Measurements from ENCODE around the gene ARHGEF10L. TPM values are rescaled to one million over a fixed set of nuclear protein-coding genes. Genes with fewer than 3 reads are reported as not detected.

Gene ARHGEF10L
- polyA plus RNA-seq, 1 donor = 23.2 TPM

DNA sequence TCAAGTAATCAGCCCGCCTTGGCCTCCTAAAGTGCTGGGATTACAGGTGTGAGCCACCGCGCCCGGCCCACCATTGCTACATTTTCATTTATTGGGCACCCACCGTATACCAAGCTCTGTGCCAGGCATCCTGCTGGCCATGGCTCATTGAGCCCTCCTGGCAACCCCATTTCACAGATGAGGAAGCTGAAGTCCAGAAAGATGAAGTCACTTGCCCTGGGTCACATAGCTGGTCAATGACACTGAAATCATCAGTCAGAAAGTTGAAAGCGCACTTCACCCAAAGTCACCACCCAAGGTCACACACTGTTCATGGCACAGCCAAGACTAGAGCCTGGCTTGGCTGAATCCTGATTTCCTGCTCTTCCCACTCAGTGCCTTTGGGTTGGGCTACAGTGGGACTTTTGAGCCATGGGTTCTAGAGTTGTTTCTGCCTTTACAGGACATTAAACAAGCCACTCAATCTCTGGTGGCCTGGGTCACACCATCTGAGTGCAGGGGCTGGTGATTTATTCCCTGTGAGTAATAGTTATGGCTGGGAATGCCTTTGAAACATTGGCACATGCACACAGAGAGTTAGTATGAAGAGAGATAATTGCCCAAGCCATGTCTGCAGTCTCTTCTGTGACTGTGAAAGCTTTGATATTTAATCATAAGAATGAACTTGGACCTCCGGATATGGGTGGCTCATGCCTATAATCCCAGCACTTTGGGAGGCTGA lies 16.0 kb upstream of the ARHGEF10L start:
- DNase-seq (ENCODE audit: low read depth) = no peak

DNA sequence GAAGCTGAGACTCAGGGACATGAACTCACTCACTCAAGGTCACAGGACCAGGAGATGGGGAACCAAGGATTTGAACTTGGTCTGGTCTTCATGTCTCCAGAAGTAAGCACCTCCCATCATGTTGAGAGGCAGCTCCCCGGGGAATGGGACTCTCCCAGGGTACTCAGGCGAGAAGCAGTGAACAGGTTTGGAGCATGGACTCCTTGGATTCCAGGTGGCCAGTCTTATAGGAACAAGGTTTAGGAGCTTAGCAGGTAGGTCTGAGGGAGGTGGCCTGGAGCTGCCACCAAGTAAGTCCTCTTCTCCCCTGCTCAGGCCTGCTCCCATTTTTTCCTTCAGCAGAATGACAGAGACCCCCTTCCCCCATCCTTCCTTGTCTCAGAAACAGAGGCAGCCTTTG lies 14.9 kb upstream of the ARHGEF10L start:
- no peak for DNase-seq (ENCODE audit: low read depth)

DNA sequence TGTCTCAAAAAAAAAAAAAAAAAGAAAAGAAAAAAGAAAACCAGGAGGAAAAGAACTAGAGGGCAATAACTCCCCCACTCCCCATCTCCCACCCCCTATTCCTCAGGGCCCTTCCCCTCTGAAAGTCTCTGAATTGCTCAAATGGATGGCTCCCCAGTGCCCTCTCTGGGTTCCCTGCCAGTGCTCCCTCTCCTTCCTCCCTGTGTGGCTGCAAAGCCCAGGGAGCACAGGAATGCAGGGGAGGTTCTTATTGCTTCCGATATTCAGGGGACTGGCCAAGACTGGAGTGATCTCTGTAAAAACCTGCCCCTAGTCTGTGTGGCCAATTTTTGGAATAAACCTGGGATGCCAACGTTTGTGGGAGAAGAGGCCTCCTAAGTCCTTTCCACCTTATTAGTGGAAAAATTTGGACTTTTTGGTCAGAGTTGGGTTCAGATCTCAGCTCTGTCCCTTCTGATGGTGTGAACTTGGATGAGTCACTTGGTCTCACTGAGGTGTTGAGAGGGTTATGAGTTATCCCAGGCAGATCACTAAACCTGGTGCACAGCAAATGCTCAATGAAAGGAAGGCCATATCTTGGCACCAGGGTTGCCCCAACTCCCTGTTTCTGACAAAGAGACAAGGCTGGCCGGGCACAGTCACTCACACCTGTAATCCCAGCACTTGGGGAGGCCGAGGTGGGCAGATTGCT lies 13.4 kb upstream of the ARHGEF10L start:
- DNase-seq (ENCODE audit: low read depth) = no peak

DNA sequence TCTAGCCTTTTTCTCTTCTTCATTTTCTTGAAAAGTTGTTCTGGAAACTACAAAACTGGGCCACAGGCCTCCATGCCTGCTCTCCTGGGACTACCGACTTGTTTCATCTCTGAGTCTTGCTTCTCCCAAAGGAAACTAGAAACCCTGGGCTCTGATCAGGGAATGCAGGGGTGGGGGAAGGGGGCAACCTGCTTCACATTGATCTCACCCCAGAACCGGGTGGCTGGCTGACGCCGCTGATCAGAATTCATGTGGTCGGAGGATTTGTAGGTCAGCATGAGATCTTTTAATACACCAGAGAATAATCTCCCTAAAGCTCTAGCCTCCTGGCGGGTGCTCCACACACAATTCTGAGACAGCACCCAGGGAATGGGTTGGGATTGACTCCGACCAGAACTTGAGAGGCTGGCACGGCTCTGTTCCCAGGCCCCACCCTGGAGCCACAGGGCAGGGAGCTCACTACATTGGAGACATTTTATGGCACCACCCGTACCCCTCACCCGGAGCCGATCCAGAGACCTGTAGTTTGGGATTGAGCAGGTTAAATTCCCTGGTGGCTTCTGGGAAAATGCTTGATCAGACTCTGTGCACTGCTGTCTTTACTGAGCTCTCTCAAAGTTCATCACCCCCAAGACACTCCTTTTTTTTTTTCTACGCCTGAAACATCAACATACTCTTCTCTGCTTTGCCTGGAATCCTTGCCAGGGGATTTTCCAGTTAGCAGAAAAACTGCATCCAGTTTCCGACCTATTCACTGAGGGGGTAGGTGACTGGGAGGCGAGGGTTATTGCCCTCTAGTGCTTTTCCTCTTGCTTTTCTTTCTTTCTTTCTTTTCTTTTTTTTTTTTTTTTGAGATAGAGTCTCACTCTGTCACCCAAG lies 12.2 kb upstream of the ARHGEF10L start:
- no peak for DNase-seq (ENCODE audit: low read depth)

DNA sequence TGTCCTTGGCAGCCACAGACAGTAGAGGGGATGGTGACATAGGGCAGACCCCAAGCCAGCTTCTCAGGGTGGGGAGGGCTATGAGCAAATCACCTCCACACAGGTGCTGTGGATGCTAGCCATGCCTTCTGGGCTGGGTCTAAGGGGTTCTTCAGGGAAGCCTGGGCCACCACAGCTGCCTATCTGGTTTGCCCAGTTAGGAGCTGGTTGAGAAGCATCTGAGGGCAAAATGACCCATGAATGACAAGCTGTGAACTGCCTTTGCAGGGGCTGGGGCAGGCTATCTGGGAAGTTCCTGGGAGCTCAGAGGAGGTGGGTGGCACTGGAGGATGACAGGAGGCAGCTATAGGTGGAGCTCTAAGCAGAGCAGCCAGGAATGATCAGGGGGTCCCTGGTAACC lies 10.1 kb upstream of the ARHGEF10L start:
- DNase-seq (ENCODE audit: low read depth) = no peak

DNA sequence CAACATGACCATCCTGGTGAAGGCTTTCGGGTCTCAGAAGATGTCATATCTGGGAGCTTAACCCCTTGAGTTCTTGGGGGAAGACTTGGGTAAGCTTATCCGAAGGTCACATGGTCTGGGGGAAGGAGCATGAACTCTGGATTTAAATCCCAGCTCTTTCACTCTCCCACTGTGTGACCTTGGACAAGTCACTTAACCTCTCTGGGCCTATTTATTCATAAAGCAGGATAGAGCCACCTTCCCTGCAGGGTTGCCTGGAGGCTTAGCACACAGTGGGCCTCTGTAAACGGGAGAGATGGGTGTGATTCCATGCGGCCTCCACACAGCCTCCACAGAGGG lies 8.2 kb upstream of the ARHGEF10L start:
- DNase-seq (ENCODE audit: low read depth) = no peak

DNA sequence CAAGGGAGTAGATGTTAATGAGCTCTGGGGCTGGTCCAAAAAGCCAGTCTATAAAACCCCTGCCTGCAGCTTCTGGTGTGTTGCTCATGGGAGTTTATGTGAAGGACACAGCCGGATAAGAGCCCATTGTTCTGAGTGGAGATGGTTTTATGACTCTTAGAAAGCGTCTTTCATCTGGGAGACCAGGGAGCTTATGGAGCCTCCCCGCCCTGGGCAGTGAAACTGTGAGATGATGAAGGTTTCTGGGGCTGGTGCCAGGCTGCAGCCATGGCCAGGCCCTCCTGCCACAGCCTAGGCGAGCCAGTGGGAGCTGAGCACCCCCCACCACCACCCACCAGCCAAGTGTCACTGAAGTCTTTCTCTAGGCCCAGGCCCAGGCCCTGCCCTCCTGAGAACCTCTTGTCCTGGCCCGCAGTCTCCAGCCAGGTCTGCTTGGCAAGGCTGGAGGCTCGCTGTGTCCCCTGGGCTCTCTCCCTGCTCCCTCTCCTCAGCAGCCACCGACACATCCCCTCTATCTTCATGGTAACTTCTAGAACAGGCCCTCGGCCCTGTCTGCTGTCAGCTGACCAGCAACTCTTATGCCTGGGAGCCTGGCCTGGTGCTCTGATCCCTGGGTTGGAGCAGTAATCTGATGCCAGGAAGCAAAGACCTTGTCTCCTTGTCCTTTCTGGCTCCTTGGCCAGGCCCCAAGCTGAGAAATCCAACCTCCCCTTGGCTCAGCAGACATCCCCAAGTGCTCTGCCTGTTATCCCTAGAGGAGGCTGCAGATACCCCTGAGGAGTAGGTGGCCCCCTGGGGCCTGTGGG lies 7.6 kb upstream of the ARHGEF10L start:
- DNase-seq (ENCODE audit: low read depth) = no peak

DNA sequence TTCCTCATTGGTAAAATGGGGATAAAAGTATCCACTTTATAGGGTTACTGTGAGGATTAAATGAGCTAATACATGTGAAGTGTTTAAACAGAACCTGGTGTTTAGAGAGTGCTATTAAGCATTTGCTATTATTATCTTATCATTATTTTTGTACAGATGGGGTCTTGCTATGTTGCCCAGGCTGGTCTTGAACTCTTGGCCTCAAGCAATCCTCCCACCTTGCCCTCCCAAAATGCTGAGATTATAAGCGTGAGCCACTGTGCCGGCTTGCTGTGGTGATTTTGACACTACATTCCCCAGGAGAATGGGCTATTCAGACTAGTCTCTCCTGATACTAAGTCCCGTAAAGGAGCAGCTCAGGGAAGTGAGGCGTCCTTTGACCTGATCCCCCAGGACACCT lies 6.3 kb upstream of the ARHGEF10L start:
- no peak for DNase-seq (ENCODE audit: low read depth)

DNA sequence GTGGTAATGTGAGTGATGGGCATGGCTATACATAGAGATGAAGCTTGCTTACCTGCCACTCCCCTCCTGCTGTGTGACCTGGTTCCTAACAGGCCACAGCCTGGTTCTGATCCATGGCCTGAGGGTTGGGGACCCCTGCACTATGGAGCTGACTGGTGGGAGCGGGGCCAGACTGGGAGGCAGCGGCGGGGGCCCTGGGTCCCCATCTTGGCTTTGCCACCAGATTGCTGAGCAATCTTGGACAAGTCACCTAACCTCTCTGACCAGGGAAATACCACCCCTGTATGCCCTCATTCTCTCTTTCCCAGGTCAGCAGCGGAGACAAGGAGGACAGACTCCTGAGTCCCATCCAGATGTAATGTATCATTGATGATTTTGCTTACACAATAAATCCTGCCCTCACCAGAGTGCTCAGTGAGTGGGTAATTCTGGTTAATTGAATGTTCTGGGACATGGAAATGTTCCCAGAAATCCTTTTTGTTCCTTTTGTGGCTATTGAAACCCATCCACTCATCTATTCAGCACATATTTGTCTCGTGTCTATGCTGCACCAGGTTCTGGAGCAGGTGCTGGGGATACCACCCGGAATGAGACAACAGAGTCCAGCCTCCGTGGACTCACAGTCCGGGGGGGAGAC lies 4.1 kb upstream of the ARHGEF10L start:
- no peak for DNase-seq (ENCODE audit: low read depth)

DNA sequence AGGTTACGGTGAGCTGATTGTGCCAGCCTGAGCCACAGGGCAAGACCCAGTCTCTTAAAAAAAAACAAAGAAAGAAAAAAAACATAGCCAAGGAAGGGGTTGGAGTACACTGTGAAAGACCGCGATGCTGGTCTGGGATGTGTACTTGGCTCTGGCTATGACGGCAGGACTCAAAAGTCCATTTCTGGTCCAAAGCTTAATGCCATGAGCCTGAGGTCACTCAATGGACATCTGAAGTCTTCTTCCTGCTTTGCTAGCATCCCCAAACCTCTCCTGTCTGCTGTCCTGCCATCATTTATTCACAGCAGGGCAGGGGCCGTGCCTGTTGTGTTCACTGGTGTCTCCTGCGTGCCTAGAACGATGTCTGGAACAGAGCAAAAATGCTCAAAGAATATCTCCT lies 1.5 kb upstream of the ARHGEF10L start:
- no peak for DNase-seq (ENCODE audit: low read depth)

DNA sequence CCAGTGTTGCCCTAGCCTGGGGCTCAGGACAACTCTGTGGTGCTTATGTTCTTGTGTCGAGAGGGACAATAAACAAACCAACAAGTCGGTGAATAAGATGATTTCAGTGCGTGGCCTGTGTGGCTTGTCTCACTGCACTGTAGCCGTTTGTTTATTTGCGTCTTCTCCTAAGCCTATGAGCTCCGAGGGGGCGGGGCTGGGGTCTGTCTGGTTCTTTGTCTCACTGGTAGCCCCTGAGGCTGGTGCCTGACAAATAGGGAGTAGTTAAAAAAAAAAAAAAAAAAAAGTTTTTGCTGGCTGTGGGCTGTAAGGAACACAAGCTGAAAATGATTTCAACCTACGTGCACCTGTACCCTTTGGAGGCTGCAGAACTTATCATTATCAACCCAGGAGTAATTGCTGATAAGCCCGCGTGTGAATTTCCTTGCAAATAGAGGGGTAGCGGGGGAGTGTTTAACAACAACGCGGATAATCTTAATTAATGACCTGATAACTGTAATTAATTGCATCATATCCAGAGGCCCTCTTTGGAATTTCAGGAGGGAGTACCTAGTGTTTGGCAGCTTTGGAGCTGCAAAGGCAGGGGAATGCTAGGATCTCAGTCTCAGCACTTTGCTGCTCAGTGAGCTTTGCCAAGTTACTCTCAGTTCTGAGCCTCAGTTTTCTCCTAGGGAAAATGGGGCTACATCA lies 925 bp upstream of the ARHGEF10L start:
- no peak for DNase-seq (ENCODE audit: low read depth)

DNA sequence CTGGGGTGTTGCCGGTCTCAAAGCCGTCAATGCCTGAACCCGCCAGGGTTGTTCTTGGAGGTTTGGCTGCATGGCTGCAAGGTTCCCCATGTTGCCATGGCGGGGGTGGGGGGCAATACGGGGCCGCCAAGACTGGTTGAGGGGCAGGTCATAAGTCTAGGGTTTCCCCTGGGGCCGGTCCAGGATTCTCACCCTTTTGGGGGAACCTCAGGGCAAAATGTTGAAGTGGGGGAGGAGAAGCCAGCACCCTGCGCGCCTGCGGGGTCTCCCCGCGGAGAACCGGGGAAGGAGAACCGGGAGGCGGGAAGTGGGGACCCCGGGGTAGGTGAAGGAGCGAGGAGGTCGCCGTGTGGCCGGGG lies 401 bp upstream of the ARHGEF10L start:
- no peak for DNase-seq (ENCODE audit: low read depth)

DNA sequence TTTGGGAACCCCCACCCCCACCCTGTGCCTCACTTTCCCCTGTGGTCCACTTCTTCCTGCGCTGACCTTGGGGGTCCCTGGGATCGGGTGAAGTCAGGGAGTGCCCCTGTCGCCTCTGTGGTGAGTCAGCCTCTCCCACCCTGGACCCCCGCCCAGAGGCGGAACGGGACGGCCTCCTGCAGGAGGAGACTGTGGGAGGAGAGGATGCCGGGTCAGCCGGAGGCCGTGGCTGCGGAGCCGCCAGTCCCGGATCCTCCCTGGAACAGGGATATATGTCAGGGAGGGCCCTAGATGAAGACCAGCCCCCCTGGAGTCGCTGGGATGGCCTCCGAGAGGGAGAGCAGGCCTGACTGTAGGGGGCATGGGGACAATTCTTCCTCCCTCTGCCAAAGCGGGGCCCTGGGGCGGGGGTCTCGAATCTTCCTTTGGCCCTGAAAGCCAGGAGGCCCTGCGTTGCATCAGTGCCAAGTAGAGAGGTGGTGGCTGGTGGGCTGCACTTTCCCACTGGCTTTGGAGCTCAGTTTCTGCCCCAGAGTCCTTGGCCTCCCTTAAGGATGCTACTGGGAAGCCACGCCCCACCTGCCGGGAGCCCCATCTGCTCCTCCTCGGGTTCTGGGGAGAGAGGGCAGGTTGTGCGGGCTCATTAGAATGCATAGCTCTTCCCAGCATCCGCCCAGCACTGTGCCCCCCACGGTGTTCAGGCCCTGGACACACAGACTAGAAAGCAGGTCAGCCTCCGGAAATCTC lies 930 bp downstream of the ARHGEF10L start:
- peak; percentile 62 for DNase-seq (ENCODE audit: low read depth)

DNA sequence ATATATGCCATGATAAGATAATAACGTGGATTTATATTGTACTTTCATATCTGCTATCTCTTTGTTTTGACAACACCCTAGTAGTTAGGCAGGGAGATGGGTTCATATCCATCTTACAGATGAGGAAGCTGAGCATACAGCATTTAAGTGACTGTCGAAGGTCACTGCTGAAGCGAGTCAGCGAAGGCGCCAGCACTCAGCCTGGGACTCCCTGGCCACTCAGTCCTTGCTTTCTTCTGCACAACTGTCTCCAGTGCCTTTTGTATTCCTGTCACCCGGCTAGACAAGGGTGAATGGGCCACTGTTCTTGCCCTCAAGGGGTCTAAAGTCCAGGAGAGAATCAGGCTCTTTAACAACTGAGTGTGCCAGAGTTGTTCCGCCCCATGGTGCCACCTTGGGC lies 3.1 kb downstream of the ARHGEF10L start:
- DNase-seq (ENCODE audit: low read depth) = no peak

DNA sequence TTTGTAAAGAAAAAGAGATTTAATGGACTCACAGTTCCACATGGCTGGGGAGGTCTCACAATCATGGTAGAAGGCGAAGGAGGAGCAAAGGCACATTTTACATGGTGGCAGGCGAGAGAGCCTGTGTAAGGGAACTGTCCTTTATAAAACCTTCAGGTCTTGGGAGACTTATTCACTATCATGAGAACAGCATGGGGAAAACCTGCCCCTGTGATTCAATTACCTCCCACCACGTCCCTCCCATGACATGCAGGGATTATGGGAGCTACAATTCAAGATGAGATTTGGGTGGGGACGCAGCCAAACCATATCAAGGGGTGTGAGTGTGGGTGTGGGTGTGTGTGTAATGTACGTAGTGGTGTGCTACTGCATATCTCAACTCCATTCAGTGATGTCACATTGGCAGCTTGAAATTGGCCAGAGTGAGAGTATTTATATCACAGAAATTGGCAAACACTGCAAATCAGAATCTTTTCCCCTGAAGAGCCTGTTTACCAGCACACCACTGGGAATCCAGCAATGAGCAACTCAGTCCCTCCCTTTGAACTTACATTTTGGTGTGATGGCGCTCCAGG lies 5.4 kb downstream of the ARHGEF10L start:
- DNase-seq (ENCODE audit: low read depth) = no peak

DNA sequence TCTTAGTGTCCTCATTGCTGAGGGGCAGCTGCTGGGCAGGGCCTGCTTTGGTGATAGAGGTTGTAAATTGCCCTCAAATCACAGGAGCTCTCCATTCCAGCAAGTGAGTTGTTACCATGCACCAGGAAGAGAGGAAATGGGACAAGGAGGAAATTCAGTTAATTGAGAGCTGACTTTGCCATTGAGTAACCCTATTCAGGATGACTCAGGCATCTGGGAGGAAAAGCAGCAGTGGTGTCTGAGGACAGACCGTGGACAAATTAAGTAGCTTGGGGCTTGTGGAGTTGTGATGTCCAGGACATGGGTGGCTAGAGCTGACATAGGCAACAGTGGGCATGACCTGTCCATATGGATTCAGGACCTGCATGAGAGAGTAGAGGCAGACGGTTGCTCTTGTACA lies 5.9 kb downstream of the ARHGEF10L start:
- DNase-seq (ENCODE audit: low read depth) = no peak

DNA sequence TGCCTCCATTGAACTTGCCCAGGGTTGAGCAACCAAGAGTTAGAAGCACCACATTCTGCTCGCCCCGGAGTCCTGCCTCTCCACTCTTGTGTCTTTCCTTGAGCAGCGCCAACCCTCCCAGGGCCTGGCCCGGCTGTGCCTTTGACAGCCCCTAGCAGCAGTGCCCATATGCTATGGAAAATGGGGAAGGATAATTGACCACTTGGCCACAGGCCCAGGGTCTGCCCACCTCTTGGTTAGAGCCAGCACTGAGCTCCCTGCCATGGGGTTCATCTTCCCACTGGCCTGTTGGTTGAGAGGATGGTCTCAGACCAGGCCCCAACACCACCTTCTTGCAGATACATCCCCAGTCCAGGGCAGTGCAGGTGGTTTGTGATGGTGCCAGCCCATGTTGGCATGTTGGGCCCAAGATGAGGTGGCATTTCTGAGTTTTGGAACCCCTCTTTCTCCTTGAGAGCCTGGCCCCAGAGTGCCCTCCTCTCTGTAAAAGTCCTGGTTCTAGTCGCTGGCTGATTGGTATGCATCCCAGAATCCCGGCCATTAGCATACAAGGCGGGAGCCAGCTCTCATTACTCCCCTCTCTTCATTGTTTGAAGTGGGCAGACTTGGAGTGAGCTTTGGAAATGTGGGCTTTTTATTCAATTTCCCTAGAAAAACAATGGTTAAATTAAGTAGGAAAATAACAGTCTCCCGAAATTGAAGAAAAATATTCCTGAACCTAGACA lies 7.6 kb downstream of the ARHGEF10L start:
- DNase-seq (ENCODE audit: low read depth) = no peak

DNA sequence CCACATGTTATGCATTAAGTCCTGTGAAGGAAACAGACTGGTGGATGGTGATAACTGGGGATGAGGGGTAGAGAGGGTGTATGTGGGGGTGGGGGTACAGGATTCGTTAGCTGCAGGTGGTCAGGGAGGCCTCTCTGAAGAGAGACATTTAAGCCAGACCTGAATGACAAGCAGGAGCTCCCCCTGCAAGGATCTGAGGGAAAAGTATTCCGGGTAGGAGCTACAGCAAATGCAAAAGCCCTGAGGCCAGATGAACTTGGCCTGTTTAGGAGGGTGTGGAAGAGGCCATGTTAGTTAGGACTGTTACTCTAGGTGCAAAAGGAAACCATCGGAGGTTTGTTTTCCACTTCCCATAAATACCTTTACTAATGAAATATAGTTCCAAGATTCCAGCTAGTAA lies 9.9 kb downstream of the ARHGEF10L start:
- no peak for DNase-seq (ENCODE audit: low read depth)
